ENCODE data around the gene STAT4.

The STAT4 gene

DNA sequence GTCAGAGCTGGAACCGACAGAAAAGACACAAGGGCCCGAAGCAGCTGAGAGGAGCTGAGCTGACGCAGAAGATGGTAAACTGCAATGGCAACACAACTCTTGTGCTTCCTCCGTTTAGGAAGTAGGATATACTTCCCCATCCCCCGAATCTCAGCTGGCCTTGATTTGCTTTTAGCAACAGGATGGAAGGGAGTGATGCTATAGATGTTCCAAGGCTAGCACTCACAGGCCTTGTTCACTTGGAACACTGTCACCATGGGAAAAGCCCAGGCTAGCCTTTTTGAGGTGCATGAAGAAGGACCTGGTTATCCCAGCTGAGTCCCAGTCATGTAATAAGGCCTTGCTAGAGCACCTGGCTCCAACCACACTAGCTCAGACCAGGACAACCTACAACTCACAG is 162.9 kb downstream of the STAT4 start:
- no peak for DNase-seq

DNA sequence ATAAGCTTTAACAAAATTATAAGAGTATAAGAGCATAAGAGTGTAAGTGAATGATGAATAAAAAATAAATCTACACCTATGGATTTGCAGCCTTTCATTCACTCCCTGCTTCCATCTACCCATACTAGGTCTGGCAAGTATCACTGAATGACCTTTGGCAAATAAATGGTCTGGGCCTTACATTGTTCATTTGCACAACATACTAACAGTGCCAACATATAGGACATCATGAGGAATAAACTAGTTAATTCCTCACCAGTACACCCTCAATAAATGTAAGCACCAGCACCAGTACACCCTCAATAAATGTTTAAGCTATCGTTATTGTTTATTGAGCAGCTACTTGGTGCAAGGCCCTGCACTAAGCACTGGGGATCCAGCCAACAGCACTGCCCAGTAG is 163.7 kb downstream of the STAT4 start:
- no peak for DNase-seq

DNA sequence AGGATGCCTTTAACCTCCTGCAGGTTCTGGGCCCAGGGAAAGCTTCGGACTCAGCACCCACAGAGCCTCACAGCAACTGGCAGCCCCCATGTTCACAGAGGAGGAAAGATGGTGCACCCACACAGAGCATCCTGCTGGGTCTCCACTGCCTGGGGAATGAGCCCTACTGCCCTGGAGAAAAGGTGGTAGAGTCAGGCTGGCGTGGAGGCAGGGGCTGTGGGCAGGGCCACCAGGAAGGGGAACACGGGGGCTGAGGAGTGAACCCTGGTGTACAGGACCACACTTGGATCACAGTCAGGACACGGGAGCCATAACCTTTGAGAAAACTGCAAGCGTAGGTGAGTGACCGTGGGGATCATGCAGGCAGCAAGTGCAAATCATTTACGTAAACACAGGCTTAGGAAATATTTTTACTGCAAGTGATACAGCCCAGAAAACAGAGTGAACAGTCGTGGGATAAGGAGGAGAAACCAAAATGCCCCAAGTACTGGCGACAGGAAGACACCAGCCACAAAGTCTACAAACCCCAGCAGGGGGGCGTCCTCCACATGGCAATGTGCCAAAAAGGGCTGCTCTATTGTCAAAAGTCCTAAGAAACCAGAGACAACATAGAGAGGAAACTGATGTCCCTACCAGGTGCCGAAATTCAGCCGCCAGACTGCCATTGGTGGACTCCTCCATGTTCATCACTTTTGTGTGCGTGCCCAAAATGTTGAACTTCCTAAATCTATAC is 164.4 kb downstream of the STAT4 start:
- no peak for DNase-seq

- no peak for DNase-seq
Observed at GRCh38 chr2:190984595-190984994, 166.2 kb downstream of the STAT4 start.

DNA sequence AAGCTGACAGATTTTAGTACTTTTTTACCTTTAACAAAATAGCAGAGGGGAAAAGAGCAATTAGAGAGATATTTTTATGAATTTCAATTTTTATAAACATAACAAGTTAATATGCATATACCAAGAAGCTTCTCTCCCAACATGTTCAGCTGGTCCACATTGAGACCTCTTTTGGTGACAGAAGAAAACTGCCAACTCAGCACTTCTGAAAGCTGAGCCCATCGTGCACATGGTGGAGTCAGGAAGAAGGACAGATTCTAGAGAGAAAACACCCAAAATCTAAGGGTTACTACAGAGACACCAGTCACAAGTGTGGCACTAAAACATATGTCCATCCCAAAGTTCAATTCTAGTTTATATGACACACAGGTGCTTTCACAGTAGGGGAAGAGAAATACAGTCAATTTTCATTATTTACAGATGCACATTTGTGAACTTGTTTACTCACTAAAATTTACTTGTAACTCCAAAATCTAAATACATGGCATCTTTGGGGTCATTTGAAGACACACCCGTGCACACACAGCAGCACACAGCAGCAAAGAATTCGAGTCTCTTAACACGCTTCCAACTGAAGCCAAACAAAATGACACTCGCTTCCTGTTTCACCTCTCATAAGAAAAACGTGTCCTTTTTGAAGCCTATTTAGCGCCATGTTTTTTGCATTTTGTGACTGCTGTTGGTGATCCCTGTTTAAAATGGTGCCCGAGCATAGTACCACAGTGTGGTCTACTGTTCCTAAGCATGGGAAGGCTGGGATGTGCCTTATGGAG is 168.3 kb downstream of the STAT4 start:
- DNase-seq, result no peak

- DNase-seq, result no peak
Observed at GRCh38 chr2:190981733-190982132, 169.1 kb downstream of the STAT4 start.

DNA sequence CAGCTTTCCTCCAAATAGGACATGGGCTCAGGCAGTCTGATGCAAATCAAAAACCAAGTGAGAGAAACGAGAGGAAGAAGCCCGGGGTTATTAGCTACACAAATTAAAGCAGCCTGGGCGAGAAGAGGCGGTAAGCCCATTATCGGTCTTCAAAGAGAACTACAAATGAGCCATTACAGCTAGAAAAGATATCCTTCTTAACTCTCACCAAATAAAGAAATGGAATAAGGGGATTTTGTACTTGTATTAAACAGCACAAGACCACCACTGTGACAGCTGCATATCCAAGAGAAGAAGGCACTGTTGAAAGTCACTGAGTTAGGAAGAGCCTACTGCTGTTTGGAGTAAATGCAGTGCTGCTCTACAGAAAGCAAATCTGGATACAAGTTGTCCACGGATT is 169.5 kb downstream of the STAT4 start:
- no peak for DNase-seq

DNA sequence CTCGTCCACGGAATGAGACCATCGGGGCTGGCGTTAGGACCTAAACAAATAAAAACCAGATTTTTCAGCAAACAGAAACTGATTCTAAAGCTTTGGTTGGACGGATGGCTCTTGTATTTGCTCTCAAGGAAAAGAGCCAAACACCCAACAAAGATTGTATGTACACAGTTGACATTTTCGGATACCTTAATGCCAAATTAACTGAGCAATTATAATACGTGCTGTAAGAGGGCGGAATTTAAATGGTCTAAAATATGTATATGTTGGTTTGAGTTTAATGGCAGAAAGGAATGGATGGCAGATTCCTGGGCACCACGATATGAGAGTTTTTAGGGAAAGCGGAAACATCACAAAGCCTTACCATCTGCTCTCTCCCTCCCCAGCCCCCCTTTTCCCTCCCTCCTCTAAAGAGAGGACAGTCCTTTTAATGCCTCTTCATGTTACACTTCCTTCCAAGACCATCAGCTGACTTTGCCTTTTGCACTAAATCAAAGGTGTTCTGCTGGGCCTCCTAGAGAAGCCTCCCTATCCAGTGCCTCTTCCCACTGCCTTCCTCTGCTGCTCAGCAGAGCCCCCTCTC is 170.1 kb downstream of the STAT4 start:
- no peak for DNase-seq

- no peak for DNase-seq
Observed at GRCh38 chr2:190979906-190980629, 170.7 kb downstream of the STAT4 start.

Data from NCI-H2171 (cell line).